GM10248 (cell line): ENCODE measurements around the gene RHO.

Source experiments
- CTCF ChIA-PET: fragments of 300-600 bp; sonication (Branson Sonifier 250); formaldehyde crosslinking; extraction: SDS; loops from one replicate; lab custom pipeline; 2021; ENCODE audit warnings: antibody characterized with exemption; lab: Yijun Ruan, JAX
- POLR2A ChIA-PET: fragments of 350-650 bp; sonication (Branson Sonifier 250); formaldehyde crosslinking; extraction: SDS; loops from one replicate; lab custom pipeline; 2020; ENCODE audit warnings: antibody characterized with exemption; lab: Yijun Ruan, JAX
- DNase-seq: peaks from one replicate; pipeline ENCODE4 v3.0.0; 2012; ENCODE audit errors: extremely low spot score
- CTCF ChIP-seq: IDR thresholded peaks from 2 replicates; pipeline ENCODE4 v1.5.1; 2012; ENCODE audit warnings: mild to moderate bottlenecking, low read depth; ENCODE audit errors: extremely low read depth, missing control alignments, control extremely low read depth

Gene RHO

DNA sequence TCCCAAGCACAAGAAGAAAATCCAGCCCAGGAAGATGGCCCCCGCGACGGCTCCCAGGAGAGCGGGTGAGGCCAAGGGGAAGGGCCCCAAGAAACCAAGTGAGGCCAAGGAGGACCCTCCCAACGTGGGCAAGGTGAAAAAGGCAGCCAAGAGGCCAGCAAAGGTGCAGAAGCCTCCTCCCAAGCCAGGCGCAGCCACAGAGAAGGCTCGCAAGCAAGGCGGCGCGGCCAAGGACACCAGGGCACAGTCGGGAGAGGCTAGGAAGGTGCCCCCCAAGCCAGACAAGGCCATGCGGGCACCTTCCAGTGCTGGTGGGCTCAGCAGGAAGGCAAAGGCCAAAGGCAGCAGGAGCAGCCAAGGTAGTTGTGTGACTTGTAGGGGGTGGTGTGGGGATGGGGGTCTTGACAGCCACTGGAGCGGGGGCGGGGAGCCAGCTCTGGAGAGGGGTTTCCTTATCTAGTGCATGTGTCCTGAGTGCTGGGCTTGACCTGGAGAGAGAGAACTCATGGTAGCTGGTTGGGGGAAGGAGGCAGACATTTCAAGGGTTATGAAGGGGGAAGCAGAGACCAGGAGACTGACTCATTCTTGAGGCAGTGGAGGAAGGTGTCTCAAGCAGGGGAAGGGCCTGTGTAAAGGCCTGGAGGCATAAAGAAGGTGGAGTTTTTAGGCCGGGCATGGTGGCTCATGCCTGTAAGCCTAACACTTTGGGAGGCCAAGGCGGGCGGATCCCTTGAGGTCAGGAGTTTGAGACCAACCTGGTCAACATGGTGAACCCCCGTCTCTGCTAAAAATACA, 20.8 kb downstream of the RHO start:
- ChIA-PET POLR2A (no interaction called here), CTCF (no interaction called here)
- no peak for TF ChIP-seq CTCF
- no peak for DNase-seq

DNA sequence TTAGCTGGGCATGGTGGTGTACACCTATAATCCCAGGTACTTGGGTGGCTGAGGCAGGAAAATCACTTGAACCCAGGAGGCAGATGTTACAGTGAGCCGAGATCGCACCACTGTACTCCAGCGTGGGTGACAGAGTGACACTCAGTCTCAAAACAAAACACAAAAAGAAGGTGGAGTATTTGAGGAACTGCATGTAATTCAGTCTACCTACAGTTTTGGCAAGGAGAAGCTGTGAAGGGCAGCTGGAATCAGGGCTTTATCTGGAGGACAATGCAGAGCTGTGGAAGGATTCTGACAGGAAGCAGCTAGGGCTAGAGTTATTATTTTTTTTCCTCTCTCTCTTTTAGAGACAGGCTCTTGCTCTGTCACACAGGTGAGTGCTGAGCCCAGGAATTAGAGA, 21.4 kb downstream of the RHO start:
- CTCF ChIA-PET, result no interaction called here
- no peak for TF ChIP-seq CTCF
- DNase-seq, result no peak
- POLR2A ChIA-PET, result no interaction called here

GRCh38 chr3:129552287-129553050, 24.0 kb downstream of the RHO start:
- ChIA-PET CTCF (interaction anchor here (2.8 kb wide), 1 partner anchor 14 kb away, joined by 10 read pairs; no protein-coding TSS in a partner anchor), POLR2A (no interaction called here)
- no peak for TF ChIP-seq CTCF
- DNase-seq, result no peak

- no peak for DNase-seq
- ChIA-PET CTCF (interaction anchor here (0.9 to 2.8 kb wide), 2 partner anchors 13 to 23 kb away, joined by 3 to 10 read pairs; no protein-coding TSS in a partner anchor), POLR2A (interaction anchor here (0.6 kb wide), 1 partner anchor 319 kb away, joined by 3 read pairs; no protein-coding TSS in a partner anchor)
- no peak for TF ChIP-seq CTCF
Measured at GRCh38 chr3:129553171-129553570, 24.7 kb downstream of the RHO start.

GRCh38 chr3:129553719-129554118, 25.3 kb downstream of the RHO start:
- ChIA-PET POLR2A (interaction anchor here (0.6 kb wide), 1 partner anchor 320 kb away, joined by 3 read pairs; no protein-coding TSS in a partner anchor), CTCF (interaction anchor here (0.9 to 2.8 kb wide), 3 partner anchors 13 to 23 kb away, joined by 3 to 10 read pairs (median 5); no protein-coding TSS in a partner anchor)
- no peak for DNase-seq
- no peak for TF ChIP-seq CTCF
